GM21526 (cell line): ENCODE data around the gene HS3ST2.
"Not testable (repeated sequence)": the region's sequence is repeated elsewhere in the genome, so short reads cannot be mapped to it uniquely, and the experiment has no call there.

Source experiments
- ATAC-seq: cut with Tn5 transposase; IDR thresholded peaks from one replicate; pipeline ENCODE4 v1.9.1; 2021; ENCODE audit warnings: moderate library complexity; ENCODE audit not compliant: unreplicated experiment, low FRiP score

The HS3ST2 gene

GRCh38 chr16:22871861-22872260 lies 57.9 kb downstream of the HS3ST2 start:
- no peak for ATAC-seq

DNA sequence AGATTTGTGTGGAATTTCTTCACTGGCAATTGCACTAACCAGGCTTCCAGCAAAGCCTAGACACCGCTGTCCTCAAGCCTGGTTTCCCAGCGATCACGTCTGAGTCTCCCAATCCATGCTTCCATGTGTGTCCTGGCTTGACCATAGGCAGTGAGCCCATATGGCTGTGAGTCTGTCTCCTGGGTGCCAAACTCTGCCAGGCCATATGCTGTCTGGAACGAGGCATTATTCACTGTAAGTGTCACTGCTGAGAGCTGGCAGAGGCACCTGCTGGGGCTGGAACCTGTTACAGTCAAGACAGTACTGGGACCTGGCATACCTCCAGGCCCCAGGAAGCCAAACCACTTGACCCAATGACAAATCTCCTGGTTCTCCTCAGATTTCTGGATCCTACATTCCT lies 60.4 kb downstream of the HS3ST2 start:
- no peak for ATAC-seq

DNA sequence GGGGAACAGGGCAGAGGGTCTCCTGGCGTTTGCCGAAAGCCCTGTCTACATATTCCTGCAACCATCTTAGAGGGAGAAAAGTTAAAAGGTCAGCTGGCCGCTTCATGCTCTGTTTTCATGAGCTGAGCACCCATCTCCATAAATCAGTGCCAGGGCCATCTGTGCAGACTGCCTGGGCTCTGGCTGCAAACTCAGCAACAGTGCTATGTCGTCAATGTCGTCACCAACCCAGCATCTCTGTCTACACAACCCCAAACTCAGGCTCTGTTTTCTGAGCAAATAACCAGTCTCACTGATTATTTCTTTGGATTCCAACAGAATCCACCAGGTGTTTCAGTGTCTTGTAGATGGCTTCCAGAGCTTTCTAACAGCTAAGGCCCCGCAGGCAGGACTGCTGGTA lies 65.0 kb downstream of the HS3ST2 start:
- ATAC-seq, result no peak

GRCh38 chr16:22879466-22879865 lies 65.5 kb downstream of the HS3ST2 start:
- ATAC-seq, result no peak

DNA sequence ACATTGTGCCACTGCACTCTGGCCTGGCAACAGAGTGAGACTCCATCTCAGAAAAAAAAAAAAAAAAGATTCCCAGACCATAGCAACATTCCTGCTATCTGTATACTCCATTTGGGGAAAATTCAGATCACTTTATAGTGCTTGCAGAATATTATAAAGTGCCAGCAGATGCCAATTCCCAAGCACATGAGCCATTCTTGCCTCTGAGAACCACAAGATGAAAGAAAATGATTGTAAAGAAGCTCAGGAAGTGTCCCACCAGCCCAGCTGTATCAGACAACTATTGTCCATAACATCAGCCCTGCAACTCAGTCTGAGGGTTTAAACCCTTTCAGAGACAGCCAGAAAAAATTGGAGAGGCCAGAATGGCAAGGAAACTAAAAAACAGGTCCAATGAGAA lies 69.0 kb downstream of the HS3ST2 start:
- no peak for ATAC-seq

DNA sequence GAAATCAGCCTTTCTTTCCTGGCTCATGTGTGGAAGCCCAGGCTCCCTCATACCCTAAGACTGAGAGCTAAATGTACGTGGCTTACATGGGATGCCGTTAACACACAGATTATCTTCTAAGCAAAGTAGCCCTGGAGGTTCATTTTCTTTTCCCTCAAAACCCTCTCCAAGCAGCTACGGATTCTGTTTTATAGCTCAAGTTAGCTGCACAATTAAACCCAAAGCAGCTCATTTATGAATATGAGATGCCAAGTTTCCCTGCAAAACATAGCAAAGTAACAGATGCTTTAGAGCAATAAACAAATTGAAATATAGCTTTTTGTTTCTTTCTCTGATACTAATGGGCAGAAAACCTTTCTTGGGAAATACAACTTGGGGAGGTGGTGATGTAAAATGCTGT lies 72.0 kb downstream of the HS3ST2 start:
- no peak for ATAC-seq

DNA sequence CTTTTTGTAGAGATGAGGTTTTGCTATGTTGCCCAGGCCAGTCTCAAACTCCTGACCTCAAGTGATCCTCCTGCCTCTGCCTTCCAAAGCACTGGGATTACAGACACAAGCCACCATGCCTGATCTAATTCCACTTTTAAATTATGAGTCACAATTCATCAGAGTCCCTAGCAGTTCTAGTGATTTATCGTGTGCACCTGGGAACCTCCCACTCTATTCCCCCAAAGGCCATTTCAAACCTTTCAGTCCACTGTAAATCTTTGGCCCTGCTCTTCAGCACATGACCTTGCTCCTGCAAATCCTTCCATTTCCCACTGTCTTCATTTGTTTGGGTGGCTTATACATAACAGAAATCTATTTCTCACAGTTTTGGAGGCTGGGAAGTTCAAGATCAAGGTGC lies 73.0 kb downstream of the HS3ST2 start:
- ATAC-seq, result no peak

- no peak for ATAC-seq
These were observed 73.5 kb downstream of the HS3ST2 start for GRCh38 chr16:22887445-22887844.

- ATAC-seq, result no peak
These were observed 74.8 kb downstream of the HS3ST2 start for GRCh38 chr16:22888791-22889190.

DNA sequence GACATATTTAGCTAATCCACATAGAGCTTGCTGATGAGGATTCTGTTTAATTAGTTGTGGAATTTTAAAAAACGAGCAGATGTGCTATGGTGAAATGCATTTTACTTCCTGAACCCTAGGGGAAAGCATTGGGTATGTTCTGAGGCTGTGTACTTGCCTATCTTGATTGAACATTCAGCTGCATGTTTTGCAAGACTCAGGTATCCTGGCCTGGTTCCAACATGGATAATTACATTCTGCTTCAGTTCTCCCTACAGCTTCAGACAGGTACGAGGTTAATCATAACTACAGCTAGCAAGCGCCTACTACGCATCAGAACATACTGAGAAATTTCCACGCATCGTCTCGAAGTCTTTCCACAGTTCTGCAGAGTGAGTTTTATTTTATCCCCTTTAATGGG lies 77.0 kb downstream of the HS3ST2 start:
- ATAC-seq, result no peak

GRCh38 chr16:22897184-22897583 lies 83.2 kb downstream of the HS3ST2 start:
- ATAC-seq, result no peak

- no peak for ATAC-seq
These were observed 84.2 kb downstream of the HS3ST2 start for GRCh38 chr16:22898131-22898530.

- ATAC-seq, result no peak
These were observed 84.9 kb downstream of the HS3ST2 start for GRCh38 chr16:22898874-22899348.

DNA sequence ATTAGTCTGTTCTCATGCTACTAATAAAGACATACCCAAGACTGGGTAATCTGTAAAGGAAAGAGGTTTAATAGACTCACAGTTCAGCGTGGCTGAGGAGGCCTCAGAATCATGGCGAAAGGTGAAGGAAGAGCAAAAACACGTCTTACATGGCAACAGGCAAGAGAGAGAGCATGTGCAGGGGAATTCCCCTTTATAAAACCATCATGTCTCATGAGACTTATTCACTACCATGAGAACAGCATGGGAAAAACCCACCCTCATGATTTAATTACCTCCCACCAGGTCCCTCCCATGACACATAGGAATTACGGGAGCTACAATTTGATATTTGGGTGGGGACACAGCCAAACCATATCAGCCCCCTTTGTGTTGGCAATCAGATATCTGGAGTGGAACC lies 85.6 kb downstream of the HS3ST2 start:
- ATAC-seq, result not testable (repeated sequence)

- no peak for ATAC-seq
These were observed 86.9 kb downstream of the HS3ST2 start for GRCh38 chr16:22900863-22901262.

- ATAC-seq, result no peak
These were observed 87.6 kb downstream of the HS3ST2 start for GRCh38 chr16:22901563-22901962.

- no peak for ATAC-seq
These were observed 89.8 kb downstream of the HS3ST2 start for GRCh38 chr16:22903716-22904115.

GRCh38 chr16:22912654-22913053 lies 98.7 kb downstream of the HS3ST2 start:
- ATAC-seq, result no peak

DNA sequence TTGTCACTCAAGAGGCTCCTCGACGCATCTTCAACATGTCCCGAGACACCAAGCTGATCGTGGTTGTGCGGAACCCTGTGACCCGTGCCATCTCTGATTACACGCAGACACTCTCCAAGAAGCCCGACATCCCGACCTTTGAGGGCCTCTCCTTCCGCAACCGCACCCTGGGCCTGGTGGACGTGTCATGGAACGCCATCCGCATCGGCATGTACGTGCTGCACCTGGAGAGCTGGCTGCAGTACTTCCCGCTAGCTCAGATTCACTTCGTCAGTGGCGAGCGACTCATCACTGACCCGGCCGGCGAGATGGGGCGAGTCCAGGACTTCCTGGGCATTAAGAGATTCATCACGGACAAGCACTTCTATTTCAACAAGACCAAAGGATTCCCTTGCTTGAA lies 101.0 kb downstream of the HS3ST2 start:
- ATAC-seq, result no peak

DNA sequence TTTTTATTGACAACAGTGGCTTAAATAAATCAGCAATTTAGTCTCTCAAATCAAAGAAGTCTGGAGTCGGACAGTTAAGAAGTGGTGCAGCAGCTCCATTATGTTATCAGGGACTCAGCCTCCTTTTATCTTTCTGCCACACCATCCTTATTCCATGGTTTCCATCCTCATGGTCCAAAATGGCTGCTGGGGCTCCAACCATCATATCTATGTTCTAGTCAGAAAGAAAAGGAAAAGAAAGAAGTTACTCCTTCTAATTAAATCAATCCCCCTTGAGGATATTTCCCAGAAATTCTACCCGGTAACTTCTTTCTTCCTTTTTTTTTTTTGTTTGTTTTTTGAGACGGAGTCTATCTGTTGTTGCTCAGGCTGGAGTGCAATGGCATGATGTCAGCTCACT lies 109.5 kb downstream of the HS3ST2 start:
- ATAC-seq, result no peak

- no peak for ATAC-seq
These were observed 110.5 kb downstream of the HS3ST2 start for GRCh38 chr16:22924492-22924891.

DNA sequence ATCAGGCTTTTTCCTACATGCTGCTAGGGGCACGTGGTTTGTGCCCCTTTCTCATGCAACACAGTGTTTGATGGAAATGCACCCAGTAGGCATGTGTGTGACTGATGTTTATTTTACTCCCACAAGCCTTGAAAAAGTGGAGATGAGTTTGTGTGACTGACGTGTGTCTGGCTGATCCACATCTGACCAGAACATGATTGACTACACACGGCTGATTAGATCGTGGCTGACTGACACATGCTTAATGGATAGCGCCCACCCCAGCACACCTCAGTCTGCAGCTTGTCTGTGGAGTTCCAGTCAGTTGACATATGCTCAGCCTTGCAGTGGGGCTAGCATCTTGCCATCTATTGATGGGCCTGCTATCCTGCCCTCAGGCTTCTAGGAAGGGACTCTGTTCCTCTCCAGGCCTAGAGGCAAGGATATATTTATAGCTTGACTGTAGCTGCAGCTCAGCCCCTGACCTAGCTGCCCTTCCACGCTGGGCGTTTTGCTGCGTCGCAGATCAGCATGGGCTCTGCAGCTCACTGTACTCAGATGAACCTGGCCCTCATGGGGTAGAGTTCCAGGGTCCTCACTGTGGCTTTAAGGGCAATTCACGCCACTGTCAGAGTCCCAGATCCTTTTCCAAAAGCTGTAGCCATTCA lies 112.3 kb downstream of the HS3ST2 start:
- ATAC-seq, result no peak

GRCh38 chr16:22927306-22927705 lies 113.3 kb downstream of the HS3ST2 start:
- no peak for ATAC-seq
